HG03108 (cell line): ENCODE data around the gene SELENOF.
A peak's percentile ranks its signal among the peaks of the same experiment; 100 is the strongest.
"Not testable (repeated sequence)": the region's sequence is repeated elsewhere in the genome, so short reads cannot be mapped to it uniquely, and the experiment has no call there.

Source experiments
- ATAC-seq: cut with Tn5 transposase; IDR thresholded peaks from one replicate; pipeline ENCODE4 v1.9.1; 2021; ENCODE audit warnings: moderate library complexity; ENCODE audit not compliant: unreplicated experiment

Gene SELENOF

GRCh38 chr1:86922445-86922844, 8.5 kb upstream of the SELENOF start:
- no peak for ATAC-seq

GRCh38 chr1:86916752-86917151, 2.8 kb upstream of the SELENOF start:
- no peak for ATAC-seq

- no peak for ATAC-seq
Observed at GRCh38 chr1:86915737-86916235, 1.9 kb upstream of the SELENOF start.

- ATAC-seq: peak; percentile 0
Observed at GRCh38 chr1:86914998-86915736, 1.2 kb upstream of the SELENOF start.

- ATAC-seq: no peak
Observed at GRCh38 chr1:86914601-86914997, 673 bp upstream of the SELENOF start, which contains the start of gene HS2ST1. TSS of gene HS2ST1 (plus strand) at chr1:86914635.

- ATAC-seq: no peak
Observed at GRCh38 chr1:86913399-86913895, 479 bp downstream of the SELENOF start.

- ATAC-seq: no peak
Observed at GRCh38 chr1:86912281-86912900, 1.5 kb downstream of the SELENOF start.

GRCh38 chr1:86906419-86906818, 7.5 kb downstream of the SELENOF start:
- no peak for ATAC-seq

- no peak for ATAC-seq
Observed at GRCh38 chr1:86905875-86906274, 8.1 kb downstream of the SELENOF start.

- not testable (repeated sequence) for ATAC-seq
Observed at GRCh38 chr1:86899401-86899800, 14.5 kb downstream of the SELENOF start.

- no peak for ATAC-seq
Observed at GRCh38 chr1:86888327-86888726, 25.6 kb downstream of the SELENOF start.

GRCh38 chr1:86887479-86888162, 26.3 kb downstream of the SELENOF start:
- ATAC-seq: no peak

- no peak for ATAC-seq
Observed at GRCh38 chr1:86875722-86876121, 38.2 kb downstream of the SELENOF start.

GRCh38 chr1:86872086-86872485, 41.8 kb downstream of the SELENOF start:
- no peak for ATAC-seq

- no peak for ATAC-seq
Observed at GRCh38 chr1:86871001-86871400, 42.9 kb downstream of the SELENOF start.

- ATAC-seq: no peak
Observed at GRCh38 chr1:86868477-86868876, 45.4 kb downstream of the SELENOF start.

GRCh38 chr1:86867278-86867677, 46.6 kb downstream of the SELENOF start:
- not testable (repeated sequence) for ATAC-seq

- no peak for ATAC-seq
Observed at GRCh38 chr1:86866665-86867064, 47.3 kb downstream of the SELENOF start.

GRCh38 chr1:86865973-86866637, 47.8 kb downstream of the SELENOF start:
- ATAC-seq: no peak

GRCh38 chr1:86862920-86863319, 51.0 kb downstream of the SELENOF start:
- ATAC-seq: no peak

- ATAC-seq: no peak
Observed at GRCh38 chr1:86861424-86861823, 52.5 kb downstream of the SELENOF start.
